Psoas muscle (tissue), 8 donors: ENCODE measurements around the gene RPTOR. TPM values are rescaled to one million over a fixed set of nuclear protein-coding genes. Genes with fewer than 3 reads are reported as not detected.

ENCODE experiments used
- ATAC-seq, 4 donors: fragments of 200-7000 bp; cut with Tn5 transposase; one replicate each; pipeline ENCODE4 v1.9.1; 2020; ENCODE audit warnings: moderate library complexity in 3 of 4, mild to moderate bottlenecking in 2 of 4
- DNase-seq, 2 donors: peaks; one replicate each; pipeline ENCODE4 v3.0.0-alpha.2; 2020
- H3K27ac ChIP-seq: fragments of 200-600 bp; one replicate; pipeline ENCODE4 v1.8.0; 2022
- H3K27me3 ChIP-seq, 3 donors: fragments of 200-600 bp in 1 of 3; one replicate each; pipeline versions ENCODE4 v1.6.1 to v1.8.0; 2013 to 2022; ENCODE audit warnings: low read length in 2 of 3, mild to moderate bottlenecking in 2 of 3, moderate library complexity in 1 of 3; ENCODE audit not compliant: insufficient read depth in 3 of 3
- H3K36me3 ChIP-seq, 2 donors: fragments of 200-600 bp in 1 of 2; one replicate each; pipeline versions ENCODE4 v1.6.1 to v1.8.0; 2013 to 2022; ENCODE audit warnings: low read depth in 1 of 2, mild to moderate bottlenecking in 1 of 2, moderate library complexity in 1 of 2; ENCODE audit not compliant: insufficient read depth in 1 of 2
- H3K4me1 ChIP-seq: fragments of 200-600 bp; one replicate; pipeline ENCODE4 v1.8.0; 2022
- H3K4me3 ChIP-seq: fragments of 200-600 bp; one replicate; pipeline ENCODE4 v1.8.0; 2022; ENCODE audit warnings: mild to moderate bottlenecking
- H3K9me3 ChIP-seq: fragments of 200-600 bp; one replicate; pipeline ENCODE4 v1.8.0; 2022
- CTCF ChIP-seq: fragments of 200-600 bp; IDR thresholded peaks from one replicate; pipeline ENCODE4 v1.8.0; 2022; ENCODE audit warnings: antibody characterized with exemption
- WGBS, 3 donors: extraction: QIAGEN DNeasy Blood & Tissue Kit; methylation state at CpG; one replicate each; pipeline versions ENCODE4 v1.1.6 to v1.1.7; 2013; 5-methylcytosine and 5-hydroxymethylcytosine counted together
- intact Hi-C, 2 donors: fragments of 100-400 bp; cut with DNase I; formaldehyde crosslinking; loops; one replicate each; pipeline versions ENCODE4 v1.11.0 to v1.14.2; 2022
- polyA plus RNA-seq, 3 donors: library from polyadenylated mRNA; stranded (reverse); fragments of 200-250 nt; gene quantifications; one replicate each; pipeline ENCODE4 v1.2.3, GENCODE V29; 2013
- total RNA-seq, 4 donors: library from RNA; stranded (reverse); fragmentation: NEBNext Ultra II Directional in 2 of 4; extraction: Animal tissue kit (Norgen Biotek cat#: 25700) in 2 of 4; gene quantifications; one replicate each; pipeline versions ENCODE4 v1.2.1 to v1.2.4, GENCODE V29; 2021 to 2023
- donor health status: healthy with polysubstance abuse.
- donor health status: DM: no; HTN: no; CAD: no; lungs with moderate emphysema.
- donor health status: Bipolar disorder and iron deficiency.
- donor health status: healthy.
- donor health status: DM: yes; HTN: yes; CAD: no.
- donor health status: DM: no; HTN: no; CAD: no.
- donor health status: DM: no; HTN: no; CAD: no.
- donor health status: DM: yes; HTN: yes; CAD: no.

Gene RPTOR
- total and polyA plus RNA-seq, 7 donors: 13.6 to 82.2 (median 32.5) TPM

DNA sequence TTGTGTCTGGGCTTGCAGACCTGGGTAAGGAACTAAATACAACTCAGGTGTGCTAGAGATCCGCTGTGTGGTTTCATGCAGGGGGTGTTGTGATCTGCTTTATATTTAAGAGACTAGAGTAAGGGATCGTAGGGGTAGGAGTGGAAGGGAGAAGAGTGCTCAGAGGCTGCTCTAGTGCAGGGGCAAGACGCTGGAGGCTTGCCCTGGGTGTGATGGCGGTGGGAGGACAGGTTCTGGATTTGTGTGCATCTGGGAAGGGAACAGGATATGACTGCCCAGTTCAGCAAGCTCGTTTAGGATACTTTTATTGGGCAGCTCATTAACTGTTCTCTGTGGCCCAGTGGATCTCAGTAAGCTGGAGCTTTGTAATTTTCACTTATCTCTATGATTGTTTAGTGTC, 47.6 kb downstream of the RPTOR start:
- H3K4me3 ChIP-seq: no peak overlapping the region
- DNase-seq: no peak
- ATAC-seq: no peak
- WGBS, 3 donors: 63 to 67% (median 66%) methylated on average over 5 of the region's 5 CpGs
- peaks cover 37% of the 10 kb centered on the region for H3K4me1 ChIP-seq
- no peaks in the 10 kb centered on the region for H3K9me3 ChIP-seq
- intact Hi-C loops: no loop called here
- TF ChIP-seq CTCF: no peak
- no peaks in the 10 kb centered on the region for H3K36me3 ChIP-seq
- H3K27me3 ChIP-seq: no peaks in the 10 kb centered on the region
- no peak overlapping the region for H3K27ac ChIP-seq

GRCh38 chr17:80593181-80593580, 48.5 kb downstream of the RPTOR start:
- ATAC-seq (no peak), DNase-seq (no peak)
- Histone ChIP-seq H3K36me3 (no peaks in the 10 kb centered on the region), H3K27ac (no peak overlapping the region), H3K27me3 (no peaks in the 10 kb centered on the region), H3K4me3 (no peak overlapping the region), H3K9me3 (no peaks in the 10 kb centered on the region), H3K4me1 (peaks cover 41% of the 10 kb centered on the region)
- TF ChIP-seq CTCF: no peak
- intact Hi-C loops: no loop called here
- 95 to 96% (median 95%) methylated on average over 8 of the region's 8 CpGs for WGBS, 3 donors

GRCh38 chr17:80594431-80595269, 50.0 kb downstream of the RPTOR start:
- Histone ChIP-seq H3K4me1 (peaks cover 36% of the 10 kb centered on the region), H3K27me3 (no peaks in the 10 kb centered on the region), H3K36me3 (no peaks in the 10 kb centered on the region), H3K9me3 (no peaks in the 10 kb centered on the region), H3K4me3 (no peak overlapping the region), H3K27ac (no peak overlapping the region)
- ATAC-seq (no peak), DNase-seq (no peak)
- TF ChIP-seq CTCF: no peak
- WGBS, 3 donors: 47 to 63% (median 59%) methylated on average over 9 of the region's 9 CpGs
- intact Hi-C loops: no loop called here

- no peak for DNase-seq
- 48 to 71% (median 53%) methylated on average over 12 of the region's 12 CpGs for WGBS, 3 donors
- Histone ChIP-seq H3K9me3 (no peaks in the 10 kb centered on the region), H3K27me3 (no peaks in the 10 kb centered on the region), H3K4me3 (no peak overlapping the region), H3K36me3 (no peaks in the 10 kb centered on the region), H3K27ac (no peak overlapping the region), H3K4me1 (peaks cover 25% of the 10 kb centered on the region)
- TF ChIP-seq CTCF: no peak
- peak in 3 of 4 donors; percentile 66 to 77 (median 73) for ATAC-seq
- intact Hi-C loops: no loop called here
These were observed 52.3 kb downstream of the RPTOR start for GRCh38 chr17:80596760-80597608.
